IMR-90 (cell line): ENCODE data around the gene MZT2A. TPM values are rescaled to one million over a fixed set of nuclear protein-coding genes. Genes with fewer than 3 reads are reported as not detected.
A peak's percentile ranks its signal among the peaks of the same experiment; 100 is the strongest.

Experiments used
- ATAC-seq: fragments of 200-7000 bp; cut with Tn5 transposase; 2 replicates; pipeline ENCODE4 v1.9.1; 2020; ENCODE audit warnings: low read depth, mild to moderate bottlenecking, moderate library complexity
- BruUV-seq: library from RNA; stranded (reverse); fragments of 400-500 nt; replicated peaks from 2 replicates; lab custom pipeline; 2021; lab: Mats Ljungman, UMichigan
- CTCF ChIA-PET: fragments of 300-600 bp; formaldehyde crosslinking; extraction: SDS; loops from one replicate; lab custom pipeline; 2021; ENCODE audit warnings: antibody characterized with exemption; lab: Yijun Ruan, JAX
- POLR2A ChIA-PET: fragments of 300-600 bp; sonication (Branson Sonifier 250); formaldehyde crosslinking; loops from one replicate; lab custom pipeline; 2022; ENCODE audit warnings: antibody characterized with exemption; ENCODE audit not compliant: unreplicated experiment; lab: Charles Lee
- DNase-seq: peaks from one replicate; pipeline ENCODE4 v3.0.0; 2013
- H2AFZ ChIP-seq: replicated peaks from 2 replicates; pipeline ENCODE3; 2013; ENCODE audit warnings: low read length, mild to moderate bottlenecking; ENCODE audit not compliant: poor library complexity
- H2AK5ac ChIP-seq: 2 replicates; pipeline ENCODE4 v1.6.1; 2013; ENCODE audit warnings: low read depth, low read length, inconsistent platforms
- H2AK9ac ChIP-seq: replicated peaks from 2 replicates; pipeline ENCODE3; 2013; ENCODE audit warnings: mild to moderate bottlenecking, low read depth, low read length, moderate library complexity; ENCODE audit not compliant: poor library complexity
- H2BK120ac ChIP-seq: 2 replicates; pipeline ENCODE4 v1.6.1; 2013; ENCODE audit warnings: low read depth, low read length, inconsistent platforms
- H2BK15ac ChIP-seq: 3 replicates; pipeline ENCODE4 v1.6.1; 2013; ENCODE audit warnings: low read depth, low read length, inconsistent platforms
- H2BK20ac ChIP-seq: 2 replicates; pipeline ENCODE4 v1.6.1; 2013; ENCODE audit warnings: low read depth, mild to moderate bottlenecking, inconsistent platforms, low read length, moderate library complexity
- H2BK5ac ChIP-seq: 2 replicates; pipeline ENCODE4 v1.6.1; 2013; ENCODE audit warnings: mild to moderate bottlenecking, low read depth, low read length, inconsistent platforms; ENCODE audit not compliant: poor library complexity, severe bottlenecking
- H3K14ac ChIP-seq: replicated peaks from 2 replicates; pipeline ENCODE4 v1.6.1; 2013; ENCODE audit warnings: low read depth, low read length, inconsistent platforms
- H3K18ac ChIP-seq: 2 replicates; pipeline ENCODE4 v1.6.1; 2013; ENCODE audit warnings: low read depth, low read length, control low read depth
- H3K23ac ChIP-seq: 2 replicates; pipeline ENCODE4 v1.6.1; 2013; ENCODE audit warnings: low read depth, low read length, inconsistent platforms
- H3K27ac ChIP-seq: 2 replicates; pipeline ENCODE4 v1.5.1; 2013; ENCODE audit warnings: mild to moderate bottlenecking, control low read depth, low read length; ENCODE audit not compliant: insufficient read depth
- H3K27me3 ChIP-seq: 2 replicates; pipeline ENCODE4 v1.6.1; 2013; ENCODE audit warnings: low read length; ENCODE audit not compliant: control insufficient read depth, insufficient read depth
- H3K36me3 ChIP-seq: 2 replicates; pipeline ENCODE4 v1.6.1; 2013; ENCODE audit warnings: low read length, mixed read lengths; ENCODE audit not compliant: control insufficient read depth, insufficient read depth
- H3K4ac ChIP-seq: 2 replicates; pipeline ENCODE4 v1.6.1; 2013; ENCODE audit warnings: low read depth, low read length, inconsistent platforms
- H3K4me1 ChIP-seq: 2 replicates; pipeline ENCODE4 v1.6.1; 2013; ENCODE audit warnings: low read length, mixed read lengths; ENCODE audit not compliant: control insufficient read depth, insufficient read depth
- H3K4me2 ChIP-seq: 2 replicates; pipeline ENCODE4 v1.6.1; 2013; ENCODE audit warnings: low read depth, mild to moderate bottlenecking, control low read depth, low read length, moderate library complexity
- H3K4me3 ChIP-seq: 2 replicates; pipeline ENCODE4 v1.5.1; 2013; ENCODE audit warnings: low read depth, mild to moderate bottlenecking, control low read depth, low read length, moderate library complexity; ENCODE audit not compliant: insufficient read depth
- H3K56ac ChIP-seq: 2 replicates; pipeline ENCODE4 v1.6.1; 2013; ENCODE audit warnings: low read length, inconsistent platforms; ENCODE audit not compliant: insufficient read depth; ENCODE audit errors: extremely low read depth
- H3K79me1 ChIP-seq, 2 experiments: 2 replicates each; pipeline ENCODE4 v1.6.1; 2013; ENCODE audit warnings: low read length in 2 of 2, inconsistent platforms in 1 of 2, low read depth in 1 of 2
- H3K9ac ChIP-seq: 2 replicates; pipeline ENCODE4 v1.6.1; 2013; ENCODE audit warnings: low read depth, low read length, control low read depth
- H3K9me1 ChIP-seq: 2 replicates; pipeline ENCODE4 v1.6.1; 2013; ENCODE audit warnings: low read length, inconsistent platforms; ENCODE audit not compliant: insufficient read depth
- H3K9me3 ChIP-seq: 2 replicates; pipeline ENCODE4 v1.6.1; 2013; ENCODE audit warnings: low read length; ENCODE audit not compliant: control insufficient read depth, insufficient read depth
- H4K20me1 ChIP-seq: 2 replicates; pipeline ENCODE4 v1.6.1; 2013; ENCODE audit warnings: low read length, inconsistent platforms; ENCODE audit not compliant: insufficient read depth
- H4K5ac ChIP-seq: 2 replicates; pipeline ENCODE4 v1.6.1; 2013; ENCODE audit warnings: mild to moderate bottlenecking, low read depth, low read length, control low read depth
- H4K8ac ChIP-seq, 2 experiments: 2 replicates each; pipeline ENCODE4 v1.6.1; 2013; ENCODE audit warnings: low read depth in 2 of 2, low read length in 2 of 2, control low read depth in 1 of 2, inconsistent platforms in 1 of 2
- H4K91ac ChIP-seq: 2 replicates; pipeline ENCODE4 v1.6.1; 2013; ENCODE audit warnings: low read depth, low read length, inconsistent platforms; ENCODE audit not compliant: insufficient read depth
- MXI1 ChIP-seq: IDR thresholded peaks from 2 replicates; pipeline ENCODE4 v1.6.1; 2012; ENCODE audit warnings: low read depth, mild to moderate bottlenecking, low read length, moderate library complexity, borderline replicate concordance
- NFE2L2 ChIP-seq: fragments of 150-350 bp; IDR thresholded peaks from 2 replicates; pipeline ENCODE4 v1.6.1; 2016; ENCODE audit warnings: low read depth, mild to moderate bottlenecking, low read length
- WGBS, 2 experiments: methylation state at CpG; one replicate each; pipeline versions ENCODE4 v1.1.5 to v1.1.7; 2013; ENCODE audit warnings: missing lambda C conversion rate in 2 of 2; ENCODE audit not compliant: insufficient read length in 1 of 2; ENCODE audit errors: extremely low coverage in 2 of 2; 5-methylcytosine and 5-hydroxymethylcytosine counted together
- dilution Hi-C: fragments of 300-500 bp; cut with HindIII; formaldehyde crosslinking; loops from one replicate; pipeline ENCODE4 v1.14.3; 2018; ENCODE audit warnings: low sequenced_read_pairs; ENCODE audit not compliant: unreplicated experiment
- in situ Hi-C: fragments of 300-500 bp; cut with MboI; formaldehyde crosslinking; loops from 3 replicates; pipeline ENCODE4 v1.14.3; 2019; ENCODE audit warnings: low sequenced_read_pairs, inconsistent platforms, mixed read lengths
- intact Hi-C: fragments of 100-400 bp; cut with micrococcal nuclease; formaldehyde crosslinking; loops from 2 replicates; pipeline ENCODE4 v1.10.0; 2022
- polyA plus RNA-seq, 3 experiments: library from polyadenylated mRNA; depleted of rRNA; stranded (reverse); fragments of >200 nt; gene quantifications; 2 replicates each; pipeline ENCODE4 v1.2.3, GENCODE V29; 2012; ENCODE audit warnings: low replicate concordance in 1 of 3
- total RNA-seq: library from RNA; depleted of rRNA; stranded (reverse); fragments of >200 nt; gene quantifications from 2 replicates; pipeline ENCODE4 v1.2.3, GENCODE V29; 2012

Gene MZT2A
- total and polyA plus RNA-seq, 2 of the 4 experiments (the other 2 are of a cell fraction), result 23.1 to 82.3 TPM

- no peaks in the 10 kb centered on the region for H3K79me1 ChIP-seq
- H3K4me2 ChIP-seq, result no peak overlapping the region
- no TSS peak for BruUV-seq
- no peaks in the 10 kb centered on the region for H3K27me3 ChIP-seq
- no peak overlapping the region for H4K8ac ChIP-seq
- H3K4me3 ChIP-seq, result no peak overlapping the region
- intact Hi-C loops (no loop called here), in situ Hi-C loops (loop anchor here (25.0 kb wide), 2 partner anchors 405 to 1355 kb away; partner anchors contain the start of gene PLEKHB2), dilution Hi-C loops (no loop called here)
- H3K14ac ChIP-seq, result no peak overlapping the region
- H3K27ac ChIP-seq, result no peak overlapping the region
- H2BK5ac ChIP-seq, result no peak overlapping the region
- H2BK20ac ChIP-seq, result no peak overlapping the region
- H3K9me3 ChIP-seq, result no peaks in the 10 kb centered on the region
- no peak overlapping the region for H3K9ac ChIP-seq
- TF ChIP-seq NFE2L2 (no peak), MXI1 (no peak)
- H3K23ac ChIP-seq, result no peak overlapping the region
- no peak overlapping the region for H3K18ac ChIP-seq
- H2AK9ac ChIP-seq, result no peak overlapping the region
- 95% methylated on average over 7 of the region's 17 CpGs; no CpG with 5 or more reads in 1 of the 2 experiments for WGBS, 2 experiments
- ChIA-PET POLR2A (no interaction called here), CTCF (no interaction called here)
- H3K4me1 ChIP-seq, result no peaks in the 10 kb centered on the region
- H2BK120ac ChIP-seq, result no peak overlapping the region
- no peak overlapping the region for H3K56ac ChIP-seq
- H2AFZ ChIP-seq, result peak overlapping the region; percentile 21
- no peaks in the 10 kb centered on the region for H3K9me1 ChIP-seq
- no peak overlapping the region for H2AK5ac ChIP-seq
- H4K5ac ChIP-seq, result no peak overlapping the region
- H2BK15ac ChIP-seq, result no peak overlapping the region
- no peak overlapping the region for H3K4ac ChIP-seq
- ATAC-seq (no peak), DNase-seq (no peak)
- H3K36me3 ChIP-seq, result peaks cover 32% of the 10 kb centered on the region
- no peaks in the 10 kb centered on the region for H4K20me1 ChIP-seq
- no peak overlapping the region for H4K91ac ChIP-seq
Measured at GRCh38 chr2:131517106-131517831, 25.1 kb upstream of the MZT2A start.
